Measurements from ENCODE around the gene SMURF1. TPM values are rescaled to one million over a fixed set of nuclear protein-coding genes. Genes with fewer than 3 reads are reported as not detected.

Gene SMURF1
- total and polyA plus RNA-seq, 2 of the 4 experiments (the other 2 are of a cell fraction), result 13.4 to 20.3 TPM

GRCh38 chr7:99032928-99033327 is 111.0 kb downstream of the SMURF1 start:
- H3K79me1 ChIP-seq (ENCODE audit: low read depth in 1 of 2, low read length in 2 of 2), result peaks cover 6 to 59% of the 10 kb centered on the region in 2 experiments; a peak in 3 of 4 replicates
- no TSS peak for BruUV-seq (replicated peaks)
- no peak overlapping the region for H3K14ac ChIP-seq (replicated peaks; ENCODE audit: low read depth, low read length)
- dilution Hi-C loops (cut with HindIII; ENCODE audit: low sequenced_read_pairs, unreplicated experiment), result no loop called here
- intact Hi-C loops (cut with micrococcal nuclease), result no loop called here
- H3K9me3 ChIP-seq (ENCODE audit: control insufficient read depth, insufficient read depth, low read length), result no peaks in the 10 kb centered on the region
- in situ Hi-C loops (cut with MboI; ENCODE audit: low sequenced_read_pairs), result no loop called here
- no peak overlapping the region for H3K56ac ChIP-seq (ENCODE audit: extremely low read depth, insufficient read depth, low read length)
- no peak overlapping the region for H3K4ac ChIP-seq (ENCODE audit: low read depth, low read length)
- no peak overlapping the region for H2BK5ac ChIP-seq (ENCODE audit: low read depth, low read length, poor library complexity, severe bottlenecking)
- DNase-seq (no peak), ATAC-seq (ENCODE audit: low read depth) (no peak)
- peaks cover 4% of the 10 kb centered on the region; the same call in 1 of the 2 replicates for H3K9me1 ChIP-seq (ENCODE audit: insufficient read depth, low read length)
- H4K8ac ChIP-seq (ENCODE audit: low read depth in 2 of 2, low read length in 2 of 2), result no peak overlapping the region
- H3K27ac ChIP-seq (ENCODE audit: insufficient read depth, low read length), result no peak overlapping the region
- no peak overlapping the region for H2BK20ac ChIP-seq (ENCODE audit: low read depth, low read length)
- H2AK9ac ChIP-seq (replicated peaks; ENCODE audit: low read depth, low read length, poor library complexity), result no peak overlapping the region
- ChIA-PET POLR2A (ENCODE audit: unreplicated experiment) (no interaction called here), CTCF (no interaction called here)
- H4K20me1 ChIP-seq (ENCODE audit: insufficient read depth, low read length), result peaks cover 14% of the 10 kb centered on the region; the same call in 1 of the 2 replicates
- H3K4me2 ChIP-seq (ENCODE audit: low read depth, low read length), result no peak overlapping the region
- no peak overlapping the region for H2AFZ ChIP-seq (replicated peaks; ENCODE audit: low read length, poor library complexity)
- no peak overlapping the region for H2BK15ac ChIP-seq (ENCODE audit: low read depth, low read length)
- H3K23ac ChIP-seq (ENCODE audit: low read depth, low read length), result no peak overlapping the region
- H3K4me1 ChIP-seq (ENCODE audit: control insufficient read depth, insufficient read depth, low read length), result no peaks in the 10 kb centered on the region
- 94% methylated on average over 10 of the region's 15 CpGs; no CpG with 5 or more reads in 1 of the 2 experiments for WGBS, 2 experiments (ENCODE audit: extremely low coverage in 2 of 2, insufficient read length in 1 of 2)
- no peaks in the 10 kb centered on the region for H3K27me3 ChIP-seq (ENCODE audit: control insufficient read depth, insufficient read depth, low read length)
- no peak overlapping the region for H3K18ac ChIP-seq (ENCODE audit: low read depth, low read length)
- TF ChIP-seq SMC3 (IDR thresholded peaks at IDR 0.05; ENCODE audit: low read depth, low read length), result no peak
- TF ChIP-seq BHLHE40 (IDR thresholded peaks at IDR 0.05; ENCODE audit: low read depth, low read length), result no peak
- no peak for TF ChIP-seq ELK1 (IDR thresholded peaks at IDR 0.05; ENCODE audit: borderline replicate concordance, low read depth, low read length)
- TF ChIP-seq, protein P1, sequence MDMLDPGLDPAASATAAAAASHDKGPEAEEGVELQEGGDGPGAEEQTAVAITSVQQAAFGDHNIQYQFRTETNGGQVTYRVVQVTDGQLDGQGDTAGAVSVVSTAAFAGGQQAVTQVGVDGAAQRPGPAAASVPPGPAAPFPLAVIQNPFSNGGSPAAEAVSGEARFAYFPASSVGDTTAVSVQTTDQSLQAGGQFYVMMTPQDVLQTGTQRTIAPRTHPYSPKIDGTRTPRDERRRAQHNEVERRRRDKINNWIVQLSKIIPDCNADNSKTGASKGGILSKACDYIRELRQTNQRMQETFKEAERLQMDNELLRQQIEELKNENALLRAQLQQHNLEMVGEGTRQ (IDR thresholded peaks at IDR 0.05; ENCODE audit: low read depth, low read length), result no peak
- TF ChIP-seq FOS (IDR thresholded peaks at IDR 0.05; ENCODE audit: low read depth, low read length), result no peak
- TF ChIP-seq MAZ (IDR thresholded peaks at IDR 0.05; ENCODE audit: borderline replicate concordance, low read depth, low read length), result no peak
- no peak for TF ChIP-seq RFX5 (IDR thresholded peaks at IDR 0.05; ENCODE audit: low read depth, low read length)
- no peak for TF ChIP-seq MXI1 (IDR thresholded peaks at IDR 0.05; ENCODE audit: borderline replicate concordance, low read depth, low read length)
- TF ChIP-seq RCOR1 (IDR thresholded peaks at IDR 0.05; ENCODE audit: insufficient replicate concordance, low read length), result no peak
- TF ChIP-seq RAD21 (IDR thresholded peaks at IDR 0.05; ENCODE audit: low read length), result no peak
- TF ChIP-seq CHD1 (IDR thresholded peaks at IDR 0.05; ENCODE audit: low read depth, low read length), result no peak
- H3K4me3 ChIP-seq (ENCODE audit: insufficient read depth, low read depth, low read length), result no peak overlapping the region
- H4K5ac ChIP-seq (ENCODE audit: low read depth, low read length), result no peak overlapping the region
- no peak overlapping the region for H4K91ac ChIP-seq (ENCODE audit: insufficient read depth, low read depth, low read length)
- H2BK120ac ChIP-seq (ENCODE audit: low read depth, low read length), result no peak overlapping the region
- no peak overlapping the region for H3K9ac ChIP-seq (ENCODE audit: low read depth, low read length)
- H3K36me3 ChIP-seq (ENCODE audit: control insufficient read depth, insufficient read depth, low read length), result peaks cover 88% of the 10 kb centered on the region
- H2AK5ac ChIP-seq (ENCODE audit: low read depth, low read length), result no peak overlapping the region
